ENCODE data around the gene RALGAPA2.

GRCh38 chr20:20524756-20525155 is 187.7 kb downstream of the RALGAPA2 start:
- TF ChIP-seq CTCF (IDR thresholded peaks at IDR 0.05; ENCODE audit: extremely low read depth in 1 of 2, insufficient read depth in 1 of 2, low read depth in 1 of 2, low read length in 2 of 2) (no peak), POLR2AphosphoS5 (IDR thresholded peaks at IDR 0.05; ENCODE audit: insufficient read depth, low read depth, low read length) (no peak), EZH2 (IDR thresholded peaks at IDR 0.05; ENCODE audit: borderline replicate concordance, low read depth, low read length, severe bottlenecking) (no peak)

Measured in endothelial cell of umbilical vein (primary cell).